ENCODE results near the gene CHRNA4.

DNA sequence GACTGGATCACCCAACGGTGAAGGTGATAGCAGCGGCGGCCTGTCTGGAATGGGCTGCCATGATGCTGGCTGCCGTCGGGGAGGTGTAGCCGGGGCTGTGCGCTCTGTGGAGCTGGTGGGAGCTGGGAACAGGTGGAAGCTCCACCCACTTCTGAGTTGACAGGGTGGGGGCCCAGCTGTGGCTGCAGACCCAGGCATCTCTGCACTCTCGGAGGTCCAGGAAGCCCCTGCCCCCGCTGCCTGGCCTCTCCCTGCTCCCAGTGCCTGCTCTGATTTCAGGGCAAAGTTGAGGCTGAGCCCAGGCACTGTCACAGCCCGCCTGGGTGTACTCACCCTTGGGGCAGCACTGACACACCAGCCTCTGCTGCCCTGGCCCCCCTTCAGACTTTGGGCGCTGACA lies 18.1 kb upstream of the CHRNA4 start:
- TF ChIP-seq, protein P1, sequence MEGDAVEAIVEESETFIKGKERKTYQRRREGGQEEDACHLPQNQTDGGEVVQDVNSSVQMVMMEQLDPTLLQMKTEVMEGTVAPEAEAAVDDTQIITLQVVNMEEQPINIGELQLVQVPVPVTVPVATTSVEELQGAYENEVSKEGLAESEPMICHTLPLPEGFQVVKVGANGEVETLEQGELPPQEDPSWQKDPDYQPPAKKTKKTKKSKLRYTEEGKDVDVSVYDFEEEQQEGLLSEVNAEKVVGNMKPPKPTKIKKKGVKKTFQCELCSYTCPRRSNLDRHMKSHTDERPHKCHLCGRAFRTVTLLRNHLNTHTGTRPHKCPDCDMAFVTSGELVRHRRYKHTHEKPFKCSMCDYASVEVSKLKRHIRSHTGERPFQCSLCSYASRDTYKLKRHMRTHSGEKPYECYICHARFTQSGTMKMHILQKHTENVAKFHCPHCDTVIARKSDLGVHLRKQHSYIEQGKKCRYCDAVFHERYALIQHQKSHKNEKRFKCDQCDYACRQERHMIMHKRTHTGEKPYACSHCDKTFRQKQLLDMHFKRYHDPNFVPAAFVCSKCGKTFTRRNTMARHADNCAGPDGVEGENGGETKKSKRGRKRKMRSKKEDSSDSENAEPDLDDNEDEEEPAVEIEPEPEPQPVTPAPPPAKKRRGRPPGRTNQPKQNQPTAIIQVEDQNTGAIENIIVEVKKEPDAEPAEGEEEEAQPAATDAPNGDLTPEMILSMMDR (conservative IDR thresholded peaks at IDR 0.05 in 1 of 2, IDR thresholded peaks at IDR 0.05 in 1 of 2; ENCODE audit: low read depth in 1 of 2, low read length in 2 of 2): no peak
- TF ChIP-seq EZH2 (IDR thresholded peaks at IDR 0.05; ENCODE audit: low read length, missing control alignments): no peak

Data from fibroblast of lung (primary cell).